Measurements from ENCODE around the gene SLC16A3.

- TF ChIP-seq CTCF (IDR thresholded peaks at IDR 0.05): no peak
- no peak for TF ChIP-seq POLR2A (IDR thresholded peaks at IDR 0.05)
Measured at GRCh38 chr17:82246365-82247181, 17.7 kb downstream of the SLC16A3 start.

All from body of pancreas (tissue), 4 donors.